Measurements from ENCODE around the gene L2HGDH.
"Not testable (repeated sequence)": the region's sequence is repeated elsewhere in the genome, so short reads cannot be mapped to it uniquely, and the experiment has no call there.

The L2HGDH gene

GRCh38 chr14:50311972-50312733 lies at the start of gene L2HGDH, which contains the start of gene DMAC2L:
Gene L2HGDH, minus strand, starts transcription at chr14:50312229. Its CDS starts 79 bp downstream, at chr14:50312150.
Gene DMAC2L, plus strand, starts transcription at chr14:50312324. Its CDS starts 9,164 bp downstream, at chr14:50321488.
- DNase-seq: peak; percentile 96

- DNase-seq: no peak
These were observed 48.8 kb upstream of the L2HGDH start for GRCh38 chr14:50360851-50361250.

DNA sequence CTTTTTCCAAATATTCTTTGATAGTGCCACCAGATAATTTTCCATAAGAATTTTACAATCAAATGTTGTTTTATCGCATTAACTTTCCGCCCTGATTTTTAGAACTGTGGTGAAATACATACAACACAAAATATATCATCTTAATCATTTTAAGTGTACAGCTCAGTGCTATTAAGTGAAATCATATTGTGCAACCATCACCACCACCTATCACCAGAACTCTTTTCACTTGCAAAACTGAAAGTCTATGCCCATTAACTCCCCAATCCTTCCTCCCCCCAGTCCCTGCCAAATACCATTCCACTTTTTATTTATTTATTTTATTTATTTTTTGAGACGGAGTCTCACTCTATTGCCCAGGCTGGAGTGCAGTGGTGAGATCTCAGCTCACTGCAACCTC lies 48.1 kb upstream of the L2HGDH start:
- DNase-seq: no peak

DNA sequence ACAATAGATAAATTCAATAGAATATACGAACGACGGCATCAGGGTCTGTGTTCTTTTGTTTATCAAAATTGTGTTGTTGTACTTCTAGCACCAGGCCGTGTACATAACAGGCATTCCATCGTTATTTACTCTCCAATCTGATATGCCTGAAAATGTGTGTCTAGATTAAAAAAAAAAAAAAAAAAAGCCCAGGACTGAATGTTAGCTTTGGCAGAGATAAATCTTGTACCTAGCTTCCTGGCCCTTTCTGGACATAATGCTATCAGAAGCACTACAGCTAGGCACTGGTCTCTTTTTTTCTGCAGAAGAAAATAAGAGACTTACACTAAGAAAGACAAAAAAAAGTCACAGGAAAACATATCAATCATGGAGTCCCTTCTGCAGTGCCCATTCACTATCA lies 47.6 kb upstream of the L2HGDH start:
- no peak for DNase-seq

- DNase-seq: no peak
These were observed 45.8 kb upstream of the L2HGDH start for GRCh38 chr14:50357753-50358395.

DNA sequence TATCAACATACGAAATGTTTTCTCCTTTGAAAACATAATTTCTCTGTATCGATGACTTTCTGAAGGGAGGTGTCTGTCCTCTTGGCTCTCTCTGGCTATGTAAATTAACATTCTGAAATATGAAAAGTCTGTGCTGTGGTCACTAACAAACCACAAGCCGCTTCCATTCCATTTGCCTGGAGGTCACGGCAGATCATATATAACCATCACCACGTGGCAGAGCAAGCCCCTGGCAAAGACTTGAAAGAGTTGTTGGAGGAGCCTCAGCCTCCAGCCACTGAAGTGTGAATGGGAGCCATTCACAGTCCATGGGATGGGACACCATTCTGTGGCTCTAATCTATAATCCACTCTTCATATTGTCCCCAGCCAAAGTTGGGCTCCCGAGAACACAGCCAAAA lies 45.1 kb upstream of the L2HGDH start:
- no peak for DNase-seq

GRCh38 chr14:50356283-50356682 lies 44.3 kb upstream of the L2HGDH start:
- not testable (repeated sequence) for DNase-seq

GRCh38 chr14:50355692-50356091 lies 43.7 kb upstream of the L2HGDH start:
- no peak for DNase-seq

- no peak for DNase-seq
These were observed 42.5 kb upstream of the L2HGDH start for GRCh38 chr14:50354527-50354926.

GRCh38 chr14:50353126-50353525 lies 41.1 kb upstream of the L2HGDH start:
- DNase-seq: no peak

- no peak for DNase-seq
These were observed 40.6 kb upstream of the L2HGDH start for GRCh38 chr14:50352584-50352983.

GRCh38 chr14:50350975-50351374 lies 38.9 kb upstream of the L2HGDH start:
- no peak for DNase-seq

DNA sequence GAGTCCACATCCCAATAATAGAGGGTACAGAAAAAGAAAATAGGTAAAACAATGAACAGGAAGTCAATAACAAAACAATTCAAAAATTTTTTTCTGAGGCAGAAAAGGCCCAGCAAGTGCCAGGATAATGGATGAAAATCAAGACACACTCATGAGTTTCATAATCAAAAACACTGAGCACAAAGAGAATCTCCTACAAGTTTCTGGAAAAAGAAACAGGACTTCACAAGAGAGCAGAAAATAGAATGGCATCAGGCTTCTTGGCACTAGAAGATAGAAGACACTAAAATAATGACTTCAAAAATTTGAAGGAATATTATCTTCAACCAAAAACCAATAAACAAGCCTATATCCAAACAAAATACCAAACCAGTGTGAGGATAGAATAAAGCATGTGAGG lies 36.9 kb upstream of the L2HGDH start:
- DNase-seq: no peak

DNA sequence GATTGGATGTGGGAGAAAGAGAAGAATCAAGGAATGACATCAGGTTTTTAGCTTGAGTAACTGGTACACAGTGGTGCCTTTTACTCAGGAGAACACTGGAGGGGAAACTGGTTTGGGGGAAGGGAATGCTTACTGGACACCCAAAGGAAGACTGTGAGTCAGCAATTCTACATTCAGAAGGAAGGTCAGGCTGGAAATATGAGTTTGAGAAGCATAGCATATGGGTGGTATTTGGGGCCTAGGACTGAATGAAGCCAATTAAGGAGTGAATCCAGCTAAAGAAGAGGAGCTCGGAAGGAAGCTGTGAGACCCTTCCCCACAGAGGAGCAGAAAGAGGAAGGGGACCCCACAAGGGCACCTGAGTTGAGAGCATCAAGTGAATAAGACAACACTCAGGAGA lies 35.5 kb upstream of the L2HGDH start:
- no peak for DNase-seq

DNA sequence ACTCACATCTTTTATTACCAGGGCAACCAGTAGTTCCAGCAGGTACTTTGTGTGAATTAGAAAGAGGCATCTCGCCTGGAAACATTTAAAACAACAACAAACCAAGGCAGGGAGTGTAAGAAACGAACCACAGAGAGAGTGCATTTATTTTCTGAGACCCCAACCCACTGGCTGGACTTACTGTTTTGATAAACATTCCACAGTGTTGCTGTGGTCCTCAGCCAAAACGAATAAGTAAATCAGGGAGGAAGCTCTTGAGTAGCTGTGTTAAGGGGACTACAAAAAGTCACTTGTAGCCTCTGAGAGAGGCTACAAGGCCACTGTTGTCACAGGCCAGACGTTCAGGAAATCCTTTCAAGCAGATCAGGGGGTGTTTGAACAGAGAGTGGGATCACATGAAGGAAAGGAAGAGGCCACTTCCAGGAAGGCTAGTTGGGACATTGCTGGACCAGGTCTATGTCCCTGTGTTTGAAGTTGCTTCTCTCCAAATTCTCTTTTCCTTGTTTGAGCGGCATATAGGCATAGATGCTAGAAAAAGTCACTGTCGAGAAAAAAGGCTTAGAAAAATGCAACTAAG lies 33.9 kb upstream of the L2HGDH start:
- no peak for DNase-seq

DNA sequence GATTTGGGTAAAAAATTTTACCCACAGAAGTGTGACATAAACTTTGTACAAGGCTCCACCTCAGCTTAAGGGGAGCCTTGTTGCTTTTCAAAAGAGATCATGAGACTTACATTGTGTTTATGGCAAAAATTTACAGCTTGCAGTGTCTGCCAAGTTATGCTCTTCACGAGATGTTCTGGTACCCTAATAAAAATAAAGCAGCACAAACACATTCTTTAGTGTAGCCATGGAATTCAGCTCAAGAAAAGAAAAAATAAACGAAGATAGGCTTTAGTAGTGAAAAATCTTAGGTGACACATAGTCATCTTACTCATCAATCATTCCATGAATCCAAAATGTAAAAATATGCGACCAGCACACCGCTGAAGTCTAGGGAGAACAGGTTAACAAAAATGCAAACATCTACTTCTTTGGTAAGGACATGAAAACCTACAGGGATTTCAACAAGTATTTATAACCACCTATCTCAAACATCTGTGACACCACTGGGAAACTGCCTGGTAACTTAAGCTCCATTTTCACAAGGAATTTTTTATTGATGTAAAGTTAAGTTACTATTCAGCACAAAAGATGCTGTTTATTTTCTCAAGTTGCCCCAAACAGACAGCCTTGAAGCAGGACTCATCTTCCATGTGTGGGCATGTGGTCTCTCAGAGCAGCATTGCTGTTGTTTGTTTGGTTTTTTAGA lies 33.0 kb upstream of the L2HGDH start:
- no peak for DNase-seq

DNA sequence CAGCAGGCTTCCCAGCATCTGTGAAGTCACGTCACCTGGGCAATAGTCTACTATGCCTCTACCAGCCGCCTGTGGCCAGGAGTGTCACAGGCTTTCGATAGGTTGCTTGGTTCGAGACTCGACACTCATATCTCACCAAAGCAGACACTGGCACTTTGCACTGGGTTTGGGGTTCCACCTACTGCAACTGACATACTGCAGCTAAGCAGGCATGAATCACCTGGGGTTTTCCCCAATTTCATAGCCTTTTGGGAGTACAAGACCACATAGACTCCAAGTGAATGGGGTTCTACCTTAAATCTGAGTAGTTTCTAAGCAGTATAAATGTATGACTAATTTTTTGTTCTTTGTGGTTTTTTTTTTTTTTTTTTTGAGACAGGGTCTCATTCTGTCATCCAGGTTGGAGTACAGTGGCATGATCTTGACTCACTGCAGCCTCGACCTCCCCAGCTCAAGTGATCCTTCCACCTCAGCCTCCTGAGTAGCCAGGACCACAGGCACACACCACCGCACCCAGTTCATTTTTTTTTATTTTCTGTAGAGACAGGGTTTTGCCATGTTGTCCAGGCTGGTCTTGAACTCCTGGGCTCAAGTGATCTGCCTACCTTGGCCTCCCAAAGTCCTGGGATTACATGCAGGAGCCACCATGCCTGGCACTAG lies 32.2 kb upstream of the L2HGDH start:
- DNase-seq: no peak

GRCh38 chr14:50343434-50343833 lies 31.4 kb upstream of the L2HGDH start:
- no peak for DNase-seq

- DNase-seq: peak; percentile 70
These were observed 30.4 kb upstream of the L2HGDH start for GRCh38 chr14:50342221-50343078.

DNA sequence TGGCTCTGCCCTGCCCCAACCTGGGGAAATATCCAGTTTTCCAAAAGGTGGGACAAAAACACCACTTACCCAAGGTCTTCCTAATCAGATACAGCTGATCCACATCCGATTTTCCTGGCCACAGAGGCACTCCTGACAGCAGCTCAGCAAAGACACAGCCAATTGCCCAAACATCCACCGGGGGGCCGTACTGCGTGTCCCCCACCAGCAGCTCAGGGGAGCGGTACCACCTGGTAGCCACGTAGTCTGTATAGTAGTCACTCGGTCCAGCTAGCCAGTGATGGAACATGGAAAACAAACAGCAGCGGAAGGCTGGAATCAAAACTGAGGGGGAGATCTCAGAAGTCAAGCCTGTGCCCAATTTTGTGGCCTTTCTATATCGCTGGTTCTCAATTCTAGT lies 28.9 kb upstream of the L2HGDH start:
- no peak for DNase-seq

GRCh38 chr14:50340045-50340444 lies 28.0 kb upstream of the L2HGDH start:
- no peak for DNase-seq

Measured in femur (tissue), 1 donor.